ENCODE measurements around the gene PRR18.

GRCh38 chr6:166267526-166267925, 40.7 kb downstream of the PRR18 start:
- TF ChIP-seq POLR2AphosphoS5 (IDR thresholded peaks at IDR 0.05; ENCODE audit: low read depth, low read length) (no peak), MLX (CRISPR knock-in tag; IDR thresholded peaks at IDR 0.05) (no peak), ZNF766 (CRISPR knock-in tag; IDR thresholded peaks at IDR 0.05; ENCODE audit: borderline replicate concordance) (no peak), ZNF24 (IDR thresholded peaks at IDR 0.05) (no peak), EP300 (IDR thresholded peaks at IDR 0.05; ENCODE audit: low read depth in 2 of 2, low read length in 2 of 2) (no peak), EP300 (CRISPR knock-in tag; IDR thresholded peaks at IDR 0.05; ENCODE audit: borderline replicate concordance) (no peak), HOXA5 (CRISPR knock-in tag; IDR thresholded peaks at IDR 0.05) (no peak)

Data from HepG2 (cell line).